ENCODE data around the gene RING1.

The RING1 gene

DNA sequence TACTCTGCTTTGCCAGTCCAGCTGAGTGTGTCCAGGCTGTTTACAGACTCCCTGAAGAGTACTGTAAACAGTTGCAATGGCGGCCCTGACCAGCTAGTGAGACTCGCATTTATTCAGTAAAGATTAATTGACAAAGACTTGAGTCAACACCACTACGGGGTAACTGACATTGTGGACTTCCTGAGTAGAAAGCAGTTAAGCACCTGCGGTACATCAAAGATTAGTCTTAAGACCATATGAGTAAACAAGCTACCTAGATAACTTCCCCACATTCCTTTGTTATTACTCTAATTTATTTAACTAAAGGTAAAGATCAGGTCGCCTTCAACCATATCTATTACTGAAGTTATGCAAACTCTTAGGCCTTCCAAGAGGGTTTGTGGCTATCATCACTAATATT lies 50.7 kb downstream of the RING1 start:
- no peak overlapping the region for H3K4me3 ChIP-seq (replicated peaks; ENCODE audit: low read depth, low read length)
- no peak for DNase-seq (ENCODE audit: low read depth)
- TF ChIP-seq, protein P1, sequence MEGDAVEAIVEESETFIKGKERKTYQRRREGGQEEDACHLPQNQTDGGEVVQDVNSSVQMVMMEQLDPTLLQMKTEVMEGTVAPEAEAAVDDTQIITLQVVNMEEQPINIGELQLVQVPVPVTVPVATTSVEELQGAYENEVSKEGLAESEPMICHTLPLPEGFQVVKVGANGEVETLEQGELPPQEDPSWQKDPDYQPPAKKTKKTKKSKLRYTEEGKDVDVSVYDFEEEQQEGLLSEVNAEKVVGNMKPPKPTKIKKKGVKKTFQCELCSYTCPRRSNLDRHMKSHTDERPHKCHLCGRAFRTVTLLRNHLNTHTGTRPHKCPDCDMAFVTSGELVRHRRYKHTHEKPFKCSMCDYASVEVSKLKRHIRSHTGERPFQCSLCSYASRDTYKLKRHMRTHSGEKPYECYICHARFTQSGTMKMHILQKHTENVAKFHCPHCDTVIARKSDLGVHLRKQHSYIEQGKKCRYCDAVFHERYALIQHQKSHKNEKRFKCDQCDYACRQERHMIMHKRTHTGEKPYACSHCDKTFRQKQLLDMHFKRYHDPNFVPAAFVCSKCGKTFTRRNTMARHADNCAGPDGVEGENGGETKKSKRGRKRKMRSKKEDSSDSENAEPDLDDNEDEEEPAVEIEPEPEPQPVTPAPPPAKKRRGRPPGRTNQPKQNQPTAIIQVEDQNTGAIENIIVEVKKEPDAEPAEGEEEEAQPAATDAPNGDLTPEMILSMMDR (IDR thresholded peaks at IDR 0.05; ENCODE audit: low read length, missing control alignments) = no peak
